HG03135 (cell line): ENCODE results near the gene TOLLIP.
"Not testable (repeated sequence)": the region's sequence is repeated elsewhere in the genome, so short reads cannot be mapped to it uniquely, and the experiment has no call there.

Source experiments
- ATAC-seq: cut with Tn5 transposase; IDR thresholded peaks from one replicate; pipeline ENCODE4 v1.9.1; 2021; ENCODE audit warnings: mild to moderate bottlenecking, moderate library complexity; ENCODE audit not compliant: unreplicated experiment

TOLLIP gene

DNA sequence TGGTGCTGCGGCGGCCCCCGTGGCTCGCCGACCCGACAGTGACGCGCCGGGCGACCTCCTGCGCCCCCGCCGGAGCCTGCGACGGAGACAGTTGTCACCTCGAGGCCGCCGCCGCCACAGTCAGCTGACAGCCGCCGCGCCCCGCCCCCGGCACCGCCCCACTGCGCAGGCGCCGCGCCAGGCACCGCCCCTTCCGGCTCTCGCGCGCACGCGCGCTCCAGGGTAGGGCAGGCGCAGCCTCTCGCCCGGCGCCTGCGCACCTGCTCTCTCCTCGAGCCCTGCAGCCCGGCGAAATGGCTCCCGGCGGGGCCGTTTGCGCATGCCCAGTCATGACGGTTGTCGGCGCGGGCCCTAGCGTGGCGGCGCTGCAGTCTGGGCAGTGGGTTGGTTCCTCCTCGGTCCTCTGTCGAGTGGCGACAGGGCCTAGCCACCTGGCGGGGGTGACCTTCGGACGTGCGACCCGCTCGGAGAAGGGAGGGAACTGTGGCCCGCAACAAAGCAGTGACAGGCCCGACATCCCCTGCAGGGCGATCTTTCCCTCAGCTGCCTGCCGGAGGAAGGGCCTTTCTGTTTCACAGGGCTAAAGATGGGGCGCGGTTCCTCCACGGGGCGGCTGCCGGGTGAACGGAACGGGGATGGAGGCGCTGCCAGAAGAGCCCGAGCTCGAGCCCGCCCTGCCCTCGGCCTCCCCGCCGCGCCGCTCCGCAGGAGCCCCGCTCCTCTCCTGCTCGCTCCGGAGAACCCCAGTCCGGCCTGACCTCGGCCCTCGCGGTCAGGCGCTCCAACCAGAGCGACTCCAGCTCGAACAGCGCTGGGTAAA is at the start of gene TOLLIP:
TSS of gene TOLLIP (minus strand) at position 135 of the 820 bp plus-strand sequence. CDS start at position 1, 134 bp downstream.
- ATAC-seq = peak; percentile 71

GRCh38 chr11:1358931-1359330 is 49.5 kb upstream of the TOLLIP start:
- ATAC-seq = not testable (repeated sequence)

DNA sequence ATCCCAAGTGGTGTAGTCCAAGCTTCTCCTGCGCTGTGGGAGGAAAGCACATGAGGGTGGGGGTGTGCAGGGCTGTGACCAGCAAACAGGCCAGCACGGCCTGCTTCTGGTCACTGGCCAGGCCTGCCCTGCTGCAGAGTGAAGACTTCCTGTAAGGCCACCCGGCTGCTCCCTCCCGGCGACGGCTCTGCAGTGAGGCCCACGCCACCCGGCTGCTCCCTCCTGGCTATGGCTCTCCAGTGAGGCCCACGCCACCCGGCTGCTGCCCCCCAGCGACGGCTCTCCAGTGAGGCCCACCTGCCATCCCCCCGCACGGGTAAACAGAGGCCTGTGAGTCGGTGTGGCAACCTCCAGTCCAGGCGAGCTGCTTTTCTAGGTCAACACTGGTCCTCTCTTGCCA is 48.9 kb upstream of the TOLLIP start:
- no peak for ATAC-seq

GRCh38 chr11:1356478-1356960 is 47.1 kb upstream of the TOLLIP start:
- no peak for ATAC-seq

DNA sequence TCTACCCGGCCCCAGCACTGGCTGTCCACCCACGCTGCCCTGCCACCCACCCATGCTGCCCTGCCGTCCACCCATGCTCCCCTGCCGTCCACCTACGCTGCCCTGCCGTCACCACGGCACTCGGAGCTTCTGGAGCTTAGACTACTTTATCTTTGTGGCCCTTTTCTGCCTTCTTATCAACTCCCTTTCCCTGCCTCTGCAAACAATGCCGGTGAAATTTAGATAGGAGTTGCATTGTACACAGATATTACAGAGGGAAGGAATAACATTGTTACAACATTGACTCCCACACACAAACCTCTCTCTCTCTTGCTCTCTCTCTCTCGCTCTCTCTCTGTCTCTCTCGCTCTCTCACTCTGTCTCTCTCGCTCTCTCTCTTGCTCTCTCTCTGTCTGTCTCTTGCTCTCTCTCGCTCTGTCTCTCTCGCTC is 46.6 kb upstream of the TOLLIP start:
- no peak for ATAC-seq

GRCh38 chr11:1354125-1354938 is 44.9 kb upstream of the TOLLIP start:
- ATAC-seq = no peak

GRCh38 chr11:1353383-1354124 is 44.1 kb upstream of the TOLLIP start:
- no peak for ATAC-seq

DNA sequence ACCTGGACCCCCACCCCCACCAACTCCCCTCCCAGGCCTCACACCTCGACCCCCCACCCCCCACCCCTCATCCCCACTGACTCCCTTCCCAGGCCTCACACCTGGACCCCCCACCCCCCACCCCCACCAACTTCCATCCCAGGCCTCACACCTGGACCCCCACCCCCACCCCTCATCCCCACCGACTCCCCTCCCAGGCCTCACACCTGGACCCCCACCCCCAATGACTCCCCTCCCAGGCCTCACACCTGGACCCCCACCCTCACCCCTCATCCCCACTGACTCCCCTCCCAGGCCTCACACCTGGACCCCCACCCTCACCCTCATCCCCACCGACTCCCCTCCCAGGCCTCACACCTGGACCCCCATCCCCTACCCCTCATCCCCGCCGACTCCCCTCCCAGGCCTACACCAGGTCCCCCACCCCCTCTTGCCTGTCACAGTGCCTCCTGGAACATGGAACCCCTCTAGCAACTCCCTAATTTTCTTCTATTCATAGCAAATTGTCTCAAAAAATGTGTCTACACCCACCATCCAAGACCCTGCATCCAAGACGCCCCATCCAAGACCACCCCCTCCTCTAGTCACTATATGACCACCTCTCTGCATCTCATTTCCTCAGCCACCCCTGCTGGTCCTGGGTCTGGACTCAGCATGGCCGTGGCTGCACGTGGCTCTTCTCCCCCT is 43.4 kb upstream of the TOLLIP start:
- ATAC-seq = no peak

DNA sequence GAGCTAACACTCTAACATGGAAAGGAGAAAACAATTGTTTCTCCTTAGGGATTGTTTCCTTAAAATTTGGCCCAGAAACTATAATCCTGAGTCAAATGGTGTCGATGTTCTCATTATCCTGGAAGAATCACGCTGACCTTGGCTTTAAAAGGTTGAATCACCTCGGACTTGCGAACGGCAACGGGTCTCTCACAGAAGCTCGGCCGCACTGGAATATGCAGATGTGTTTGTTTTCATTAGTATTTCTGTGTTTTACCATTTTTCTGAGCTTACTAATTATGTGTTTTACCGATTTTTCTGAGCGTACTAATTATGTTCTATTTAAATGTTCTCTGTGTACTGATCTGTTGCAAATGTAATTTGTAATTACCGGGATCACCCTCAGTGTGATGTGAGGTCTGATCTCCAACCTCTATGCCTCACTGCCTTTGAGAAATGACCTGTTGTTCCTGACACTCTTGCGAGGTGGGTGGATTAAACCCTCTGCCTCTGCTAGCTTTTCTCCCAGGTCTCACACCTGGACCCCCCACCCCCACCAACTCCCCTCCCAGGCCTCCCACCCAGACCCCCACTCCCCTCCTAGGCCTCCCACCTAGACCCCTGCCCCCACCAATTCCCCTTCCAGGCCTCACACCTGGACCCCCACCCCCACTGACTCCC is 42.0 kb upstream of the TOLLIP start:
- no peak for ATAC-seq

DNA sequence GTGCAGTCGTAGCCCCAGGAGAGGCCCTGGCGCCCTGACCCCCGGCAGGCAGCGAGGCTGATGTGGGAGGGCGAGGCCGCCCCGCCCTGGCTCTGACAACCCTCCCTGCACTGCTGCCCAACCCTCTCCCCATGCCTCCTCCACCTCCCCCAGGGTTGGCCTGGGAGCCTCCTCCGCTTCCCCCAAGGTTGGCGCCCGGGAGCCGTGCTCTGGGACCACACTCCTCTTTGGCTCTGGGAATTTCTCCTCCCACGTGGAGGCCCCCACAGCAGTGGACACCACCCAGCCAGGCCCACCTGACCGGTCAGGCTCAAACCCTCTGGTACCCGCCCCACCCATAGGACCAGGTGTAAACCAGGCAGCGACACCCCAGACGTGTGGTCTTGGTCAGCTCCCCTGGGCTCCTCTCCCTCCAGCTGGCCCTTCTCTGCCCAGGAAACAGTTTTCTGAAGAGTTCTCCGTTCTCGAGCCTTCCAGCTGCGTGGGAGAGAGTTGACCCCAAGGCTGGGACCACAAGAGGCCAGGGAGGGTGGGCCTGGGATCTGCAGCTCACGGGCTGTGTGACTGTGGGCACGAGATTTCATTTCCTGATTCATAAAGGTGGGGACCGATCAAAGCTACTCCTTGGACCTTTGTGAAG is 40.8 kb upstream of the TOLLIP start:
- ATAC-seq = no peak

GRCh38 chr11:1349327-1350041 is 40.1 kb upstream of the TOLLIP start:
- no peak for ATAC-seq

DNA sequence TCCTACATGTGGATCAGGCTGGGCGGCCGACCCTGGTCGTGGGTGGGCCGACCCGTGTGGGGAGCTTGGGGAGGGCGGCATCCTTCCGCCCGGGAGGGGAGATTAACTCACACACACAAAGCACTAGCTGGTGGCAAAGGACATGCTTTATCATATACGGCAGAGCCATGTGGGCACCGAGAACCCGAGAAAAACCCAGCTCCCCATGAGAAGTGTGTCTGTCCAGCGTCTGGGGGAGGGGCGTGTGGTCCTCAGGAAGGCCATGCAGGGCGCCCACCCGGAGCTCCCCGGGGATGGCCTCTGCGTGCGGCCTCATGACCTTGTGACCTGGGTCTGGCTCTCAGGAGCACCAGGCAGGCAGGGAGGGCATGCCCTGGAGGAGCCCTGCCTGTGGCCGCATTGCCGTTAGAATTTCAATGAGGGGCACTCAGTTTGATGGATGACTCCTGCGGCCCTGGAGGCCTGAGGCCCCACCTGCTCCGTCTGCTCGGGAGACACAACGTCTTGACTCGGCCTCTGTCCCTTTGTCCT is 39.4 kb upstream of the TOLLIP start:
- ATAC-seq = no peak

DNA sequence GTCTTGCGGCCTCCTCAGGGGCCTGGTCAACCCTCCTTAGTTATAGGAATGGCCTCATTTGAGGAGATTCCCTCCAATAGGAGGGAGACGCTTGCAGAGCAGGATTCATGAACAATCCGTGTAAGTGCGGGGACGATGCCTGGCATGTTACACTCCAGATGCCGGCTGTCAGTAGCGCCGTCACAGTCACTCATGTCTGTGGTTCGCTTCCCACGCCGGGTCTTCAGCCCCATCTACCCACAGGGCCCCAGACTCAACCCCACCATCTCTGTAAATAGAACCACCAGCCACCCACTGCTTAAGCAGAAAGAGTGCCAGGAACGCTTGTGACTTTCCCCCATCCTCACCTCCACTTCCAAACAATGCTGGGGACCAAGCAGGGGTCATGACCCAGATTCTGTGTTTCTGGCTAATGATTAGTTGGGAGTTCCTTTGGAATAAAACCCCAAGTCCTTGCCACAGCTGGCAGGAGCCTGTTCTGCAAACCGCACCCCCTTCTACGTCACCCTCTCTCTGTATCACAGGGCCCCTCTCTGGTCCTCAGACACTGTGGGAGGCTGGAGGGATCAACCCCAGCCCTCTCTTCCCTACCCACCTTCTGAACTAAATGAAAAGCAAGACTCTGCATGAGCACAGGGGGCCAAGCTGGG is 38.8 kb upstream of the TOLLIP start:
- ATAC-seq = no peak

- ATAC-seq = not testable (repeated sequence)
Measured at GRCh38 chr11:1347411-1347999, 38.1 kb upstream of the TOLLIP start.

DNA sequence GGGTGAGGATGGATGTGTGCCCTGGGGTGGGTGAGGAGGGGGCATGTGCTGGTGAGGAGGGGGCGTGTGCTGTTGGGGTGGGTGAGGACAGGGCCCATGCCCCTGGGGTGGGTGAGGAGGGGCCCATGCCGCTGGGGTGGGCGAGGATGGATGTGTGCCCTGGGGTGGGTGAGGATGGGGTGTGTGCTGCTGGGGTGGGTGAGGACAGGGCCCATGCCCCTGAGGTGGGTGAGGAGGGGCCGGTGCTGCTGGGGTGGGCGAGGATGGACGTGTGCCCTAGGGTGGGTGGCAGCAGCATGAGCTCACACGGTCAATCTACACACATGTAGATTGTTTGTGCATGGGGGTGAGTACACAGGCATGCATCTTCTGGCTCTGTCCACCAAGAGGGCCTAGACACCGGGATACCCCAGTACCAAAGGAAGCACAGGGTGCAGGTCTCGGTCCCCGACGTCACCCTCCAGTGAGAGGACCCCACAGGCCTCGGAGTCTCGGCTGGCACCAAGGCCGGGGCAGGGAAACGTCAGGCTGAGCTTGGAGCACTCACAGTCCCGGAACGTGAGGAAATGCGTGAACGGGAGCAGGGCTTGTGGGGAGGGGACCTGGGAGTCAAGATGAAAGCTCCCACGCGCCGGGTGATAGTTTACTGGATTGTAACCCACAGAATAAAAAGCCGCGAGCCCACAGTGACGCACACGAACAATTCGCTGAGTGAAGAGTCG is 37.4 kb upstream of the TOLLIP start:
- ATAC-seq = no peak

DNA sequence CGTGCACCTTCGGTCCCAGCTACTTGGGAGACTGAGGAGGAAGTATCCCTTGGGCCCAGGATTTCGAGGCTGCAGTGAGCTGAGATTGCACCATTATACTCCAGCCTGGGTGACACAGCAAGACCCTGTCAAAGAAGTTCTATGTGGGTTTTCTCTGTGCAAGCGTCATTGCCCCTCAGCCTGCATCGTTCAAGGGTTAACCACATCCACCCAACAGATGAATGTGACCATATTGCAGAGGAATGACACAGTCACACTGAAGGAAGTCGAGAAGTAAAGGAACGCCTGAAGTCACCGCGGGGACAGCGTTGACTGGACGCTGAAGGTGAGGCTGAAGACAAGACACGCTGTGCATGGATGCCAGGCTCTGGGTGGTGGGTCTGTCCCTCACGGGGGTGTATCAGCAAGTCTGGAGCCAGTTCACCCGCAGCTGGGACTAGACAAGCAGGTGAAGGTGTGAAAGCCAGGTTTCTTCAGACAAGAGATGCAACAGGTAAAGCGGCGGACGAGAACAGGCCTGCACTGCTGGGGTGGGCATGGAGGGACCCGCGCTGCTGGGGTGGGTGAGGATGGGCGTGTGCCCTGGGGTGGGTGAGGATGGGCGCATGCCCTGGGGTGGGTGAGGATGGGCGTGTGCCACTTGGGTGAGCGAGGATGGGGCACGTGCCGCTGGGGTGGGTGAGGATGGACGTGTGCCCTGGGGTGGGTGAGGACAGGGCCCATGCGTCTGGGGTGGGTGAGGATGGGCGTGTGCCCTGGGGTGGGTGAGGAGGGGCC is 36.5 kb upstream of the TOLLIP start:
- ATAC-seq = no peak
